ENCODE measurements around the gene GPT2.
A peak's percentile ranks its signal among the peaks of the same experiment; 100 is the strongest.
"Not testable (repeated sequence)": the region's sequence is repeated elsewhere in the genome, so short reads cannot be mapped to it uniquely, and the experiment has no call there.

GPT2 gene

GRCh38 chr16:46859719-46860152 is 24.4 kb upstream of the GPT2 start:
- no peaks in the 10 kb centered on the region for H4K20me1 ChIP-seq
- H3K4me2 ChIP-seq: peak overlapping the region in 3 of 11 experiments; percentile 3 to 12 (median 11); a peak in 3 of 22 replicates
- no peak overlapping the region for H3K27ac ChIP-seq
- no peak overlapping the region for H3K9ac ChIP-seq
- H3K9me3 ChIP-seq (replicated peaks in 1 of 11): no peaks in the 10 kb centered on the region
- no peaks in the 10 kb centered on the region for H3K36me3 ChIP-seq
- no peak overlapping the region for H3K4me3 ChIP-seq
- peaks cover 0 to 21% (median 7%) of the 10 kb centered on the region in 10 experiments; a peak in 13 of 20 replicates for H3K4me1 ChIP-seq
- no peak for TF ChIP-seq Cebpa-rat (IDR thresholded peaks at IDR 0.05)
- H3K27me3 ChIP-seq: no peaks in the 10 kb centered on the region

GRCh38 chr16:46862555-46863447 is 21.4 kb upstream of the GPT2 start:
- Histone ChIP-seq H3K27ac (no peak overlapping the region), H4K20me1 (no peaks in the 10 kb centered on the region), H3K9me3 (replicated peaks in 1 of 11) (peaks cover 0 to 6% (median 2%) of the 10 kb centered on the region in 11 experiments; a peak in 6 of 22 replicates), H3K4me3 (no peak overlapping the region), H3K4me1 (peaks cover 0 to 36% (median 12%) of the 10 kb centered on the region in 10 experiments; a peak in 13 of 20 replicates), H3K36me3 (no peaks in the 10 kb centered on the region), H3K4me2 (no peak overlapping the region), H3K9ac (no peak overlapping the region), H3K27me3 (no peaks in the 10 kb centered on the region)
- no peak for TF ChIP-seq Cebpa-rat (IDR thresholded peaks at IDR 0.05)

GRCh38 chr16:46866286-46866685 is 17.9 kb upstream of the GPT2 start:
- 0 out of 22 replicates have a peak, but pooled peaks of 1 of the 11 experiments have one; percentile 13 for TF ChIP-seq Cebpa-rat (IDR thresholded peaks at IDR 0.05)
- Histone ChIP-seq H3K4me3 (no peak overlapping the region), H3K9me3 (replicated peaks in 1 of 11) (peaks cover 0 to 14% (median 9%) of the 10 kb centered on the region in 11 experiments; a peak in 13 of 22 replicates)

GRCh38 chr16:46867486-46867885 is 16.7 kb upstream of the GPT2 start:
- peaks cover 0 to 14% (median 9%) of the 10 kb centered on the region in 11 experiments; a peak in 13 of 22 replicates for H3K9me3 ChIP-seq (replicated peaks in 1 of 11)
- not testable (repeated sequence) for H3K9ac ChIP-seq, H3K36me3 ChIP-seq, H3K27ac ChIP-seq, H4K20me1 ChIP-seq, H3K4me2 ChIP-seq, H3K27me3 ChIP-seq, H3K4me3 ChIP-seq
- peaks cover 5 to 25% (median 14%) of the 10 kb centered on the region in 10 experiments; a peak in 15 of 20 replicates for H3K4me1 ChIP-seq

More at GRCh38 chr16:46866286-46866685, 17.9 kb upstream of the GPT2 start:
- no peak overlapping the region for H3K27ac ChIP-seq
- no peaks in the 10 kb centered on the region for H3K27me3 ChIP-seq
- peaks cover 5 to 25% (median 13%) of the 10 kb centered on the region in 10 experiments; a peak in 15 of 20 replicates for H3K4me1 ChIP-seq
- peak overlapping the region in 2 of 11 experiments; percentile 6 to 25; a peak in 1 of 22 replicates for H3K4me2 ChIP-seq
- H3K9ac ChIP-seq: no peak overlapping the region
- no peaks in the 10 kb centered on the region for H4K20me1 ChIP-seq
- H3K36me3 ChIP-seq: no peaks in the 10 kb centered on the region

- H3K4me1 ChIP-seq: peaks cover 5 to 24% (median 14%) of the 10 kb centered on the region in 10 experiments; a peak in 15 of 20 replicates
- H3K9me3 ChIP-seq (replicated peaks in 1 of 11): peaks cover 0 to 14% (median 9%) of the 10 kb centered on the region in 11 experiments; a peak in 13 of 22 replicates
- not testable (repeated sequence) for H4K20me1 ChIP-seq, H3K9ac ChIP-seq, H3K4me2 ChIP-seq, H3K4me3 ChIP-seq, H3K27ac ChIP-seq, H3K36me3 ChIP-seq, H3K27me3 ChIP-seq
These were observed 15.3 kb upstream of the GPT2 start for GRCh38 chr16:46868891-46869290.

- Histone ChIP-seq H3K27ac (no peak overlapping the region), H3K27me3 (no peaks in the 10 kb centered on the region), H3K4me1 (peaks cover 0 to 9% (median 2%) of the 10 kb centered on the region in 10 experiments; a peak in 9 of 20 replicates), H4K20me1 (no peaks in the 10 kb centered on the region), H3K9me3 (replicated peaks in 1 of 11) (peaks cover 0 to 14% (median 9%) of the 10 kb centered on the region in 11 experiments; a peak in 13 of 22 replicates), H3K9ac (no peak overlapping the region), H3K4me2 (no peak overlapping the region; a peak in 1 of 22 replicates), H3K36me3 (no peaks in the 10 kb centered on the region), H3K4me3 (no peak overlapping the region)
- TF ChIP-seq Cebpa-rat (IDR thresholded peaks at IDR 0.05): no peak
These were observed 12.6 kb upstream of the GPT2 start for GRCh38 chr16:46871597-46871996.

- Histone ChIP-seq H3K4me1 (peaks cover 0 to 16% (median 10%) of the 10 kb centered on the region in 10 experiments; a peak in 18 of 20 replicates), H3K27me3 (no peaks in the 10 kb centered on the region), H3K4me3 (no peak overlapping the region), H3K36me3 (no peaks in the 10 kb centered on the region), H4K20me1 (no peaks in the 10 kb centered on the region), H3K9me3 (replicated peaks in 1 of 11) (peaks cover 0 to 7% (median 4%) of the 10 kb centered on the region in 11 experiments; a peak in 12 of 22 replicates), H3K4me2 (no peak overlapping the region), H3K9ac (no peak overlapping the region), H3K27ac (no peak overlapping the region)
- TF ChIP-seq Cebpa-rat (IDR thresholded peaks at IDR 0.05): no peak
These were observed 11.0 kb upstream of the GPT2 start for GRCh38 chr16:46873201-46873600.

GRCh38 chr16:46875243-46875642 is 8.9 kb upstream of the GPT2 start:
- no peak for TF ChIP-seq Cebpa-rat (IDR thresholded peaks at IDR 0.05)

GRCh38 chr16:46882304-46882939 is 1.7 kb upstream of the GPT2 start:
- Histone ChIP-seq H3K9ac (peak overlapping the region in 3 of 11 experiments; percentile 92 to 97 (median 94); a peak in 3 of 22 replicates), H3K36me3 (peaks cover 0 to 16% (median 10%) of the 10 kb centered on the region in 11 experiments; a peak in 8 of 22 replicates), H3K27me3 (no peaks in the 10 kb centered on the region), H3K4me1 (peaks cover 41 to 70% (median 50%) of the 10 kb centered on the region in 10 experiments), H3K9me3 (replicated peaks in 1 of 11) (no peaks in the 10 kb centered on the region), H3K27ac (peak overlapping the region in 7 of 11 experiments; percentile 82 to 98 (median 90); a peak in 13 of 22 replicates), H3K4me3 (no peak overlapping the region), H3K4me2 (peak overlapping the region in 10 of 11 experiments; percentile 80 to 99 (median 92); a peak in 19 of 22 replicates), H4K20me1 (peaks cover 0 to 22% (median 16%) of the 10 kb centered on the region in 11 experiments; a peak in 14 of 22 replicates)
- no peak for TF ChIP-seq Cebpa-rat (IDR thresholded peaks at IDR 0.05)

More at GRCh38 chr16:46875243-46875642, 8.9 kb upstream of the GPT2 start:
- Histone ChIP-seq H3K9me3 (replicated peaks in 1 of 11) (no peaks in the 10 kb centered on the region), H3K27me3 (no peaks in the 10 kb centered on the region), H3K4me3 (no peak overlapping the region), H3K4me1 (peaks cover 0 to 29% (median 14%) of the 10 kb centered on the region in 10 experiments; a peak in 18 of 20 replicates), H3K9ac (no peak overlapping the region), H4K20me1 (no peaks in the 10 kb centered on the region), H3K27ac (no peak overlapping the region), H3K4me2 (no peak overlapping the region), H3K36me3 (no peaks in the 10 kb centered on the region)

Data from BLaER1 treated with 17β-estradiol and CSF1 and Interleukin-3, amounts not matched to agents 10 nM and 100 nM (cell line).